HG02623 (cell line): Measurements from ENCODE around the gene SUSD1.

ENCODE experiments used
- ATAC-seq: cut with Tn5 transposase; IDR thresholded peaks from one replicate; pipeline ENCODE4 v1.9.1; 2021; ENCODE audit warnings: moderate library complexity; ENCODE audit not compliant: unreplicated experiment

The SUSD1 gene

GRCh38 chr9:112020680-112021596 is 154.2 kb downstream of the SUSD1 start:
- ATAC-seq: no peak

GRCh38 chr9:112017878-112018277 is 157.2 kb downstream of the SUSD1 start:
- ATAC-seq: no peak

- ATAC-seq: no peak
These were observed 159.4 kb downstream of the SUSD1 start for GRCh38 chr9:112015736-112016135.

GRCh38 chr9:112015149-112015548 is 159.9 kb downstream of the SUSD1 start:
- no peak for ATAC-seq

GRCh38 chr9:112013266-112013665 is 161.8 kb downstream of the SUSD1 start:
- ATAC-seq: no peak

GRCh38 chr9:112012026-112012902 is 162.8 kb downstream of the SUSD1 start:
- peak; percentile 84 for ATAC-seq

GRCh38 chr9:112011051-112011620 is 164.0 kb downstream of the SUSD1 start:
- no peak for ATAC-seq

GRCh38 chr9:112010537-112010936 is 164.6 kb downstream of the SUSD1 start:
- ATAC-seq: no peak

GRCh38 chr9:112009656-112010055 is 165.4 kb downstream of the SUSD1 start:
- no peak for ATAC-seq

- ATAC-seq: no peak
These were observed 167.4 kb downstream of the SUSD1 start for GRCh38 chr9:112007575-112008240.

- ATAC-seq: no peak
These were observed 168.6 kb downstream of the SUSD1 start for GRCh38 chr9:112006361-112007020.

GRCh38 chr9:112005939-112006338 is 169.2 kb downstream of the SUSD1 start:
- ATAC-seq: no peak

GRCh38 chr9:112003538-112003937 is 171.6 kb downstream of the SUSD1 start:
- ATAC-seq: no peak

- no peak for ATAC-seq
These were observed 172.1 kb downstream of the SUSD1 start for GRCh38 chr9:112002847-112003457.

- ATAC-seq: no peak
These were observed 172.8 kb downstream of the SUSD1 start for GRCh38 chr9:112002131-112002846.

- ATAC-seq: no peak
These were observed 174.4 kb downstream of the SUSD1 start for GRCh38 chr9:112000743-112001142.

GRCh38 chr9:111999319-111999718 is 175.8 kb downstream of the SUSD1 start:
- ATAC-seq: no peak

GRCh38 chr9:111997831-111998230 is 177.3 kb downstream of the SUSD1 start:
- no peak for ATAC-seq

GRCh38 chr9:111994831-111995458 is 180.2 kb downstream of the SUSD1 start:
- no peak for ATAC-seq
